Hepatocyte (in vitro differentiated cells): ENCODE data around the gene NAT16. TPM values are rescaled to one million over a fixed set of nuclear protein-coding genes. Genes with fewer than 3 reads are reported as not detected.

Experiments
- DNase-seq: peaks from one replicate; pipeline ENCODE4 v3.0.0-alpha.2; 2016; ENCODE audit warnings: low spot score
- H2AFZ ChIP-seq: fragments of 200-600 bp; sonication (generic); 2 replicates; pipeline ENCODE4 v1.6.0; 2016; ENCODE audit warnings: antibody characterized with exemption, mild to moderate bottlenecking
- H3K27ac ChIP-seq: fragments of 200-600 bp; sonication (generic); 2 replicates; pipeline ENCODE4 v1.5.1; 2016; ENCODE audit warnings: mild to moderate bottlenecking
- H3K27me3 ChIP-seq: fragments of 200-600 bp; sonication (generic); 2 replicates; pipeline ENCODE4 v1.6.1; 2016
- H3K36me3 ChIP-seq: fragments of 200-600 bp; sonication (generic); replicated peaks from 2 replicates; pipeline ENCODE4 v1.5.1; 2016; ENCODE audit warnings: low read depth; ENCODE audit not compliant: insufficient read depth
- H3K4me1 ChIP-seq: fragments of 200-600 bp; sonication (generic); 2 replicates; pipeline ENCODE4 v1.5.1; 2016; ENCODE audit warnings: mild to moderate bottlenecking, moderate library complexity; ENCODE audit not compliant: insufficient read depth
- H3K4me2 ChIP-seq: fragments of 200-600 bp; sonication (generic); 2 replicates; pipeline ENCODE4 v1.6.0; 2016
- H3K4me3 ChIP-seq: fragments of 200-600 bp; sonication (generic); 2 replicates; pipeline ENCODE4 v1.5.1; 2016; ENCODE audit warnings: mild to moderate bottlenecking
- H3K79me2 ChIP-seq: fragments of 200-600 bp; sonication (generic); 2 replicates; pipeline ENCODE4 v1.6.0; 2017; ENCODE audit warnings: mild to moderate bottlenecking
- H3K9me2 ChIP-seq: fragments of 200-600 bp; sonication (generic); replicated peaks from 2 replicates; pipeline ENCODE4 v1.6.0; 2017; ENCODE audit warnings: mild to moderate bottlenecking; ENCODE audit not compliant: insufficient read depth
- H3K9me3 ChIP-seq: fragments of 200-600 bp; sonication (generic); 2 replicates; pipeline ENCODE4 v1.5.1; 2016; ENCODE audit warnings: low read depth, mild to moderate bottlenecking
- H4K20me1 ChIP-seq: fragments of 200-600 bp; sonication (generic); 2 replicates; pipeline ENCODE4 v1.6.0; 2016; ENCODE audit warnings: mild to moderate bottlenecking; ENCODE audit not compliant: insufficient read depth, poor library complexity, severe bottlenecking
- EZH2 ChIP-seq: fragments of 200-600 bp; sonication (generic); IDR thresholded peaks from 2 replicates; pipeline ENCODE4 v1.6.1; 2016; ENCODE audit warnings: antibody characterized with exemption, mild to moderate bottlenecking, borderline replicate concordance
- EZH2phosphoT487 ChIP-seq: fragments of 200-600 bp; sonication (generic); IDR thresholded peaks from one replicate; pipeline ENCODE4 v1.6.1; 2018; ENCODE audit warnings: antibody characterized with exemption, mild to moderate bottlenecking, low read depth, moderate library complexity; ENCODE audit not compliant: unreplicated experiment, severe bottlenecking
- WGBS: methylation state at CpG from one replicate; pipeline ENCODE4 v1.1.6; 2016; ENCODE audit warnings: low lambda C conversion rate; ENCODE audit errors: missing lambda C conversion rate; 5-methylcytosine and 5-hydroxymethylcytosine counted together
- polyA plus RNA-seq: library from polyadenylated mRNA; unstranded; fragments of >200 nt; fragmentation: Nextera tagmentation; extraction: Ambion mirVana; gene quantifications from 2 replicates; pipeline ENCODE4 v1.2.1, GENCODE V29; 2016
- total RNA-seq: library from RNA; depleted of rRNA; stranded (reverse); fragments of >200 nt; gene quantifications from 2 replicates; pipeline ENCODE4 v1.2.3, GENCODE V29; 2014
- TF ChIP-seq, protein P1 (sequence below): fragments of 200-600 bp; sonication (generic); IDR thresholded peaks from 2 replicates; pipeline ENCODE4 v1.5.1; 2016; ENCODE audit warnings: antibody characterized with exemption, mild to moderate bottlenecking; ENCODE audit not compliant: poor library complexity

NAT16 gene
- total and polyA plus RNA-seq, 2 experiments from 2014 or later: not detected

DNA sequence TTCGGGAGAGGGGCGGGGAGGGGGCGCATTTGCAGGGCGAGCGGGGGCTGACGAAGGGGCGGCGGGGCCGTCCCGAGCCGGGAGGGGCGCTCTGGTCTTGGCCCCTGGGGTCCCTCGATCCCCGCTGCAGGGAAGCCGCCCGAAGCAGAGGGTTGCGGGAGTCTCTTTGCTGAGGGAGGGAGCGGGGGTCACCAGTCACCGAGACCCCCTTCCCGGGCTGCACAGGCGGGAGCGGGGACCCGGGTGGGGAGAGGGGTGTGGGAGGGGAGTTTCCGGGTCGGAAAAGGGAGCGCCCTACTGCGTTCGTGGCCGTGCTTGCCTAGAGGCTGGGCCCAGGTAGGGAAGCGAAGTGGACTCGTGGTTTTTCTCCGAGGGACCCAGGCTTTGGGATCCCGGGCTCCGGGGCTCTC is 25.4 kb downstream of the NAT16 start:
- peak overlapping the region; percentile 85 for H2AFZ ChIP-seq
- H3K4me1 ChIP-seq: no peaks in the 10 kb centered on the region
- H3K9me2 ChIP-seq: no peaks in the 10 kb centered on the region
- H3K36me3 ChIP-seq: no peaks in the 10 kb centered on the region
- H3K79me2 ChIP-seq: peaks cover 16% of the 10 kb centered on the region
- no peaks in the 10 kb centered on the region for H3K27me3 ChIP-seq
- no peak for DNase-seq
- TF ChIP-seq, protein P1, sequence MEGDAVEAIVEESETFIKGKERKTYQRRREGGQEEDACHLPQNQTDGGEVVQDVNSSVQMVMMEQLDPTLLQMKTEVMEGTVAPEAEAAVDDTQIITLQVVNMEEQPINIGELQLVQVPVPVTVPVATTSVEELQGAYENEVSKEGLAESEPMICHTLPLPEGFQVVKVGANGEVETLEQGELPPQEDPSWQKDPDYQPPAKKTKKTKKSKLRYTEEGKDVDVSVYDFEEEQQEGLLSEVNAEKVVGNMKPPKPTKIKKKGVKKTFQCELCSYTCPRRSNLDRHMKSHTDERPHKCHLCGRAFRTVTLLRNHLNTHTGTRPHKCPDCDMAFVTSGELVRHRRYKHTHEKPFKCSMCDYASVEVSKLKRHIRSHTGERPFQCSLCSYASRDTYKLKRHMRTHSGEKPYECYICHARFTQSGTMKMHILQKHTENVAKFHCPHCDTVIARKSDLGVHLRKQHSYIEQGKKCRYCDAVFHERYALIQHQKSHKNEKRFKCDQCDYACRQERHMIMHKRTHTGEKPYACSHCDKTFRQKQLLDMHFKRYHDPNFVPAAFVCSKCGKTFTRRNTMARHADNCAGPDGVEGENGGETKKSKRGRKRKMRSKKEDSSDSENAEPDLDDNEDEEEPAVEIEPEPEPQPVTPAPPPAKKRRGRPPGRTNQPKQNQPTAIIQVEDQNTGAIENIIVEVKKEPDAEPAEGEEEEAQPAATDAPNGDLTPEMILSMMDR: no peak
- TF ChIP-seq EZH2: no peak
- 0% methylated on average over 1 of the region's 34 CpGs for WGBS
- H3K27ac ChIP-seq: peak overlapping the region; percentile 60
- H3K4me3 ChIP-seq: peak overlapping the region; percentile 92
- no peaks in the 10 kb centered on the region for H4K20me1 ChIP-seq
- no peaks in the 10 kb centered on the region for H3K9me3 ChIP-seq
- H3K4me2 ChIP-seq: peak overlapping the region; percentile 98

DNA sequence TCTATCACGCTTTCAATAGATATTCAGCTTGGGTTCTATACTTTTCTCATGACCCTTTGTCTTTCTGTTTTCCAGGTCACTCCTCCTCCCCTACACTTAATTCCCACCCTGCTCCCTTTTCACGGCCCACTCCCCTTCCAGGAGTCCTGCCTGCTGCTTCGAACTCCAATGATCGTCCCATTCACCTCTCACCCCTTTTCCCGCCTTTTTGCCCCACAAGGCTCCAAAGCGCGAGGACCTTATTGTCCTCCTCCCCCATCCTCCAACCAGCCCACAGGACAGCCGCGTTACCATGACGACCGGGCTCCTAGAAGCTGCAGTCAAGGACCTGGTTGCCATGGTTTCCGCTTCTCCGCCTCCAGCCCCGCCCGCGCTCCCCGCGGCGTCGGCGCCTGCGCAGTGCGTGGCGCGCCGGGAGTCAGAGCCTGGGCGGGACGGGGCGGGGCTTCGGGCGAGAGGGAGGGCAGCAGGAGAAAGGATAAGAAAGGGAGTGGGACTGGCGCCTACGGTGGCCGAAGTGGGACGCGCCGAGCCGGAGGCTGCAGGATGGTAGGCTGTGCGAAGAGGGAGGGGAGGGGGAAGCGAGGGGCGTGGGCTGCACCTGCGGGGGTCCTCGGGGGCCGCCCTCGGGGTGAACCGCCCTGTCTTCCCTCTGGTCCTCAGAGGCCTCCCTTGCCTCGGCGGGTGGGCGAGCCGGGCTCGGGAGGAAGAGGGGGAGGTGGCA is 26.0 kb downstream of the NAT16 start, which contains the start of gene AP1S1:
Gene AP1S1, plus strand, starts transcription at position 508 of the 724 bp plus-strand sequence. Its CDS starts 39 bp downstream, at position 547.
- peak; percentile 98 for DNase-seq
- TF ChIP-seq, protein P1: no peak
- no peak for TF ChIP-seq EZH2
- TF ChIP-seq EZH2phosphoT487: no peak
- Histone ChIP-seq H3K9me3 (no peaks in the 10 kb centered on the region), H3K4me3 (peak within 1 kb of the TSS; percentile 92), H3K27ac (peak within 1 kb of the TSS; percentile 60), H3K79me2 (peaks cover 16% of the 10 kb centered on the region), H4K20me1 (no peaks in the 10 kb centered on the region), H2AFZ (peak within 1 kb of the TSS; percentile 85), H3K27me3 (no peaks in the 10 kb centered on the region), H3K9me2 (no peaks in the 10 kb centered on the region), H3K4me1 (no peaks in the 10 kb centered on the region), H3K4me2 (peak within 1 kb of the TSS; percentile 98), H3K36me3 (no peaks in the 10 kb centered on the region)
- WGBS: 12% methylated on average over 15 of the region's 51 CpGs

- 71% methylated on average over 2 of the region's 2 CpGs for WGBS
- DNase-seq: no peak
Measured at GRCh38 chr7:101151908-101152651, 28.0 kb downstream of the NAT16 start.

More at GRCh38 chr7:101151908-101152651, 28.0 kb downstream of the NAT16 start:
- no peaks in the 10 kb centered on the region for H3K9me3 ChIP-seq
- H2AFZ ChIP-seq: no peak overlapping the region
- H3K79me2 ChIP-seq: peaks cover 16% of the 10 kb centered on the region
- no peaks in the 10 kb centered on the region for H3K36me3 ChIP-seq
- TF ChIP-seq, protein P1: no peak
- no peak for TF ChIP-seq EZH2phosphoT487
- TF ChIP-seq EZH2: no peak
- H3K4me1 ChIP-seq: no peaks in the 10 kb centered on the region
- no peak overlapping the region for H3K4me3 ChIP-seq
- H3K27me3 ChIP-seq: no peaks in the 10 kb centered on the region
- H3K4me2 ChIP-seq: no peak overlapping the region
- no peaks in the 10 kb centered on the region for H3K9me2 ChIP-seq
- no peaks in the 10 kb centered on the region for H4K20me1 ChIP-seq
- H3K27ac ChIP-seq: no peak overlapping the region
